ENCODE results near the gene SIVA1.

SIVA1 gene

DNA sequence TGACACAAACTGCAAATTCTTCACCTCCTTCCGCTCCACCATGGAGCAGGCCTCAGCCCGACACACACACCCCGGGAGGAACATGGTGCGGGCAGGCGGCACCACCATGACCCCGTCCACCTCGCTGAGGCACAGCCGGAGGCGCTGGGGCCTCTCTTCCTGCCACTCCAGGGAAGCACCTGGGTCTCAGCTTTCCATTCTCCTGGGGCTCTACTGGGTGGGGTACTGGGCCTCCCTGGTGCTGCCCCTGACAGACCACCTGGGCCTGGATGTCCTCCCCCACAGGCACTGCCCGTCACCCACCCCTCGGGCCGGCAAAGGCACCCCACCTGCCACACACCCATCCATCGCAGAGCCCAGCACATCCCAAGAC, 32.7 kb downstream of the SIVA1 start:
- no peak for DNase-seq

- DNase-seq: no peak
Measured at GRCh38 chr14:104786091-104786586, 33.2 kb downstream of the SIVA1 start.

DNA sequence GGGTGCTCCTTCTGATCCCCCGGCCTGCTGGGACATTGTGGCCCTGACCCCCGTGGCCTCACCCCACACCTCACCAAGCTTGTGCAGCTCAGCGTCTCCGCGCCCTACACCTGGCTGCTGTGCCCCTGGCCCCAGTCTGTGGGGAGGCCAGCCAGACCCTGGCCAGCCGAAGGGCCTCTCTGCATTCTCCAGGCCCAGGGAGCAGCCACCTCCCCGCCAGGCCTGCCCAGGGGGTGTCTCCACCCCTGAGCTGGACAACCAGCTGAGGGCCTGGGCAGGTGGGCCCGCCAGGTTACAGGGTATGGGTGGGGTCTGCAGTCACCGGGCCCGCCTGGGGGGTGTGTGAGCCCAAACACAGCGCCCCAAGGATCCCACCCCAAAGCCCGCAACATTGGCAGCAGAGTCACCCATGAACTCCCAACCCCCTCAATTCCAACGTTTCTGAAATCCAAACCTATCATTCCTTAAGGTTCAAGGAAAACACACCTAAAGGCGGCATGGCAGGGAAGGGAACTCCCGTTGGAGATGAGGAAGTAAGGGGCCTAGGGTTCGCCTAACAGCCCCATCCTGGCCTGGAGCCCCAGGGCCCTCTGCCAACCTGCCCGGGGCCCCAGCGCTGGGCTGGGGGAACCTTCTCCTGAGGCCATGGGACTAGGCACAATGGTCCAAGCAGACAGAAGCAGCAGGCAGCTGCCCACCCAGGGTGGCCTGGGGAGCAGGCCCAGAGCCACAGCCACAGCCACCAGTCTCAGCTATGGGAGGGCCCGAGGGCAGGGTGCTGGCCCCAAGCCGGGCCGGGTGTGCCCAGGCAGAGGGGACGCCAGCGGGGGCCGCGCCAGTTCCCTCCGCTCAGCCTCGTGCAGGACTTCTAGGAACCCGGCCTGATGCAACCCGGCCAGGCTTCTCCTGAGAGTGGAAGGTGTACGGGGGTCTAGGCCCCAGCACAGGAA, 34.1 kb downstream of the SIVA1 start:
- no peak for DNase-seq

DNA sequence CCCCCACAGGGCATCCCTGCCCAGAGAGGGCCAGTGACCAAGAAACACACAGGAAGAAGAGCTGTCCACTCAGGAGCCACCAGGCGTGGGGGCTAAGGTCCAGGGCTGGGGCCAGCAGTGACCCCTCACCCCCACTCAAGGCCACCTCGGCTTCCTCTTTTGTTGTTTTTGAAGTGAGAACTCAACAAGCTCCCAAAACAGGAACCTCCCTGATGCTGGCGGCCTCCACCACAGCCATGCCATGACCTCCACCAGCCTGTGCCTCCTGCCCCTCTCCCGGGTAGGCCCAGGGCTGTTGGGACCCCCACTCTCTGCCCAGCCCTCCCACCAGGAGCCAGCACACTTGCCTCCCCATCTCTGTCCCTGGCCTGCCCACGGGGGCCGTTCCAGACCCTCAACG, 34.8 kb downstream of the SIVA1 start:
- DNase-seq: no peak

DNA sequence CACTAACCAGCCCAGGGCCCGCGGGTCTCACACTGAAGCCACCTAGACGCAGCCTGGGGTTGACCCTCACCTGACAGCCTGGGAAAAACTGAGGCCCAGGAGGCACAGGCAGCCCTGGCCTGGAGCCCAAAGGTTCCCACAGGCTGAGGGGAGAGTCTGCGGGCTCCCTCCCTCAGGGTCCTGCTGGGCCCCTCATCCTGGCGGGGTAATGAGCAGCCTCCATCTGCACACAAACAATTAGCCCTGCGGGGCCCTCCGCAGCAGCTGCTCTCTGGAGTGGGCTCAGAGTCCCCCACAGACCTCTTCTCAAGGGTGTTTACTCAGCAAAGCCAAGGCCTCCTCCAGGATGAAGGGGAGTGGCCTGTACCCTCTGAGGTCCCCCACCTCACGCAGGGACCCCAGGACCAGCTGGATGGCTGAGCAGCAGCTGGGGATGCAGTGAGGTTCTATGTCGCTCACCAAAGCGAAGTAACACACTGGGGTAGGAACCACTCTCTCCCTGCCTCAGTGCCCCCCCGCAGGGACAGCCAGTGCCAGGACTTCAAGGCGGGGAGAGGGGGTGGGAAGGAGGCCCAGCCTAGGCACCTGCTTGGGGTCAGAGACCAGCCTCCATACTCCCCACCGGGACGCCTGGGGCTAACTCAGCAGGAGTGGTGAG, 35.3 kb downstream of the SIVA1 start:
- DNase-seq: no peak

DNA sequence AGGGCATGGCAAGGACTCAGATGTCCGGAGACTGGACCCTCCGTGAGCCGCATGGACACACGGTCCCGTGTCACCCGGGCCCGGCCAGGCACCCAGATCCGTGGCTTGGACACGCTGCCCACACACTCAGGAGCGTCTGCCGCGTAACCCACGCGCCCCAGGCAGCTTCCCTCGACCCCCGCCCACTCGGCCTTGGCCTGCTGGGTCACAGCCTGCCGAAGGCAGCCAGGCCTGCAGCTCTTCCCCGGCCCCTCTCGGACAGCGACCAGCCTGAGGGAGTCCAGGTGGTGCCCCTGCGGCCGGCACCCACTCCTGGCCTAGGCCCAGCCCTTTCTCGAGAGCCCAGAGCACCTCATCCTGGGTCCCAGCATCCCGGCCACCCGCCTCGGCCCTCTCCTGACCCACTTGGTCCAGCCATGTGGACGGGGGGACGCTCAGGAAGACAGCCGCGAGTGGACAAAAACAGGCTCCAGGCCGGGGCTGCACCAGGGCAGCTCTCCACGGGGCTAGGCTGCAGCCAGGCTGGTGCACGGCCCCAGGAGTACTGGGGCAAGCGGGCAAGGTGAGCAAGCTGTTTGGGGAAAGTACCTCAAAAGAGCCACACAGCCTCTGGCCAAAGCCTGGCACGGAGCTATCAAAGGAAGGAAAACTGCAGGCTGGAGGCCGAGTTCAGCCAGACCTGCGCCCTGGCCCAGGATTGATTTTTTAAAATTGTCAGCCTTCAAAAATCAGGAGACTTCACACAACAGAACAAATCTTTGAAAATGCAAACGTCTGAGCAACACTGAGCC, 36.1 kb downstream of the SIVA1 start:
- DNase-seq: no peak

DNA sequence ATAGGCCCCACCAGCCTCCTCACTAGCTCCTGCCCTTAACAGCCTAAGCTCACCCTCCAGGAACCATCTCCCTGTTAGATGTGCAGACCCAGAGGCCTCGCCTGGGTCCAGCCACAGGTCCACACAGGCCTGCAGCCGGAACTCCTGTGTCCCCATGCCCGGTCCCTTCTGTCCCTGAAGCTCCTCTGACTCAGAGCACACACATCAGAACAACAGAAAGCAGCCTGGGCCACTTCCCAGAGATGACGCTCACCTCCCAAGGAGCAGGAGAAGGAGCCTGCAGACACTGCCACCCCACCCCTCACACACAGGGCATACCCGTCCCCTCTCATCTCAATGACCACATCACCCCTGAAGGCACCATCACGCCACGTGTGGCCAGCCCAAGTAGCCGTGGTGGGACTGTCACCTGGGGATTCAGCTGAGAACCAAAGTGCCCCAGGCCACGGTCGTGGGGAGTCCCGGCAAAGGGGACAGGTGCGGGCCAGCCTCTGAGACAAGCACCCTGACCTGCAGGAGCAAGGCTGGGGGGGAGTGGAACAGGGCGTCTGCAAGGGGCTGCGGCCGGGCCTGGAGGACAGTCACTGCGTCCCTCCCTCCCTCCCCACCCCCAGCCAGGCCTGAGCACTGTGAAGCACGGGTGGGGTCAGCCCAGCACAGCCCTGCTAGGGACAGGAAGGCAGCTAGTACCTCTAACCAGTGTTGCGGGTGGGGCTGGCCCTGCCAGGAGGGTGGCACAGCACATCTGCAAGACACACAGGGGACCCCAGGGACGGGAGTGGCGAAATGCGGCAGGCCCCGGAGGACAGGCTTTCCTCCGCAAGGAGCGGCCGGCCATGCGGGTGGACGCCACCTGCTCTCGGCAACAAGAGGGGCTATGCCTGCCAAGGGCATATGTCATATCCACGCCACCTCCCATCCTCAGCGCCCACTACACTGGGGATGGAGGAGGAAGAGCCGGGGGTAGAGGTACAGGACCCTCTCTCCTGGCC, 37.1 kb downstream of the SIVA1 start:
- DNase-seq: no peak

DNA sequence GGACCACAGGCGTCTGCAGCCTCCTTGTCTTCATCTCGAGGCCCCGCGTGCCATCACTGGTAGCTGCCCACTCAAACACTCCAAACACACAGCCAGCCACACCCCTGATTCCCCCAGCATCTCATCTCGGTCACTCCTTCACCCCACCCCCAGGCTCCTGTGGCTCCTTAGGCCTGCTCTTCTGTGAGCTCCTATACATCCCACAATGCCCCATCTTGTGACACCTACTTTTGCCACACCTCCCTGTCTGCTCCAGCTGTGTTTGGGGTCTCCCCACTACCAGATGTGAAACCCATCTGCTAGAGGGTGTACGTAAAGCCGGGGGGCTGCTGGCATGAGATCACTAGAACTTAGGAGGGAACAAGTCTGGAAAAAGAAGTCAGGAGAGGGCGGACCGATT, 38.5 kb downstream of the SIVA1 start:
- no peak for DNase-seq

DNA sequence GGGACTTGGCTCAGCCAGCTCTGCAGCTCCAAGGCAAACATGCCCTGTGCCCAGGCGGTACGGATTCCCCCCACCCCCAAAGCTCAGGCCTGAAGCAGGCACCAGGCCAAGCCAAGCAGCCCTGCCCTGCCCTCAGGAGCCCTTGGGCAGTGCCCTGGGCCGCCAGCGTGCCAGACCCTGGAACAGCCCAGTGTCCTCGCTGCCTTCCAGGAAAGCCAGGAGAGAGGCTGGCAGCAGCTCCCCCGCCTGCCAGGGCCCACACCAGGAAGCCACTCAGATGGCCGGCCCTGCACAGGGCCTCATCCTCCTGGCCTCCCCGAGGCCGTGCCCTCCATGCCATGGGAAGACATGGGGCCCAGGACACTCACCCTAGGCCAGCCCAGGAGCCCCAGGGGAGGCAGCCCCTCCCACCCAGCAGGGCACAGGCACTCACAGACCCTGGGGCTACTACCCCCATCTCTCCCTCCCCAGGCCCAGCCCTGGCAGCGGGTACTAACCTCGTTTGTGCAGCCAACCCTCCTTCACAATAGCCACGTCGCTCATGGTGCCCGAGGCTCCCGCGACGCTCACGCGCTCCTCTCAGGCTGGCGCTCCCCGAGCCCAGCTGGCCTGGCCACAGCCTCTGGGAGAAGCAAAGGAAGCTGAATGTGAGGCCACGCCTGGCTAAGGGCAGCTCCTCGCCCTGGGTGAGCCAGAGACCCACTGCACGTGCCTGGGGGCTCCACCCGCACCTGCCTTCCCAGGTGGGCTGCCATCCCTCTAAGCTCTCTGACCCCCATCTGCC, 39.3 kb downstream of the SIVA1 start:
- no peak for DNase-seq

GRCh38 chr14:104792945-104793702, 40.2 kb downstream of the SIVA1 start:
- no peak for DNase-seq

GRCh38 chr14:104793703-104793959, 40.7 kb downstream of the SIVA1 start:
- DNase-seq: no peak

DNA sequence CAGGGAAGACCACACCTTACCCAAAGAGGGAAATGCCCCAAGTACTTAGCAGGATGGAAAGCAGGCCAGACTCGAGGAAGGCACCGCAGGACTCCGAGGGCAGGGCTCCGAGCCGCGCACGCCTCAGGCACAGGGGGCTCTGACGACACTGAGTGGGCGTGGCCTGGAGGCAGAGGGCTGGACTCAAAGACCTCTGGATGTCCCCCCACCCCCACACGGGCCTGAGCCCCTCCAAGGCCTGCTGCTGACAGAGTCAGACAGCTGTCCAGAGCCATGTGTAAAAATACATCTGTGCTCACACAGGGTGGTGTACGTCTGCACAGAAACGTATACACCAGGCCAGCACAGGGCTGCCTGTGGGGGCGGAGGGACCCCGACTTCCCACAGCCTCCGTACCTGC, 41.2 kb downstream of the SIVA1 start:
- peak; percentile 68 for DNase-seq

GRCh38 chr14:104794631-104794992, 41.7 kb downstream of the SIVA1 start:
- DNase-seq: no peak

- peak; percentile 28 for DNase-seq
Measured at GRCh38 chr14:104794993-104795780, 42.2 kb downstream of the SIVA1 start, which contains the start of gene AKT1. Gene AKT1 (minus strand): TSS chr14:104795748. CDS start chr14:104792643, 3,105 bp downstream.

DNA sequence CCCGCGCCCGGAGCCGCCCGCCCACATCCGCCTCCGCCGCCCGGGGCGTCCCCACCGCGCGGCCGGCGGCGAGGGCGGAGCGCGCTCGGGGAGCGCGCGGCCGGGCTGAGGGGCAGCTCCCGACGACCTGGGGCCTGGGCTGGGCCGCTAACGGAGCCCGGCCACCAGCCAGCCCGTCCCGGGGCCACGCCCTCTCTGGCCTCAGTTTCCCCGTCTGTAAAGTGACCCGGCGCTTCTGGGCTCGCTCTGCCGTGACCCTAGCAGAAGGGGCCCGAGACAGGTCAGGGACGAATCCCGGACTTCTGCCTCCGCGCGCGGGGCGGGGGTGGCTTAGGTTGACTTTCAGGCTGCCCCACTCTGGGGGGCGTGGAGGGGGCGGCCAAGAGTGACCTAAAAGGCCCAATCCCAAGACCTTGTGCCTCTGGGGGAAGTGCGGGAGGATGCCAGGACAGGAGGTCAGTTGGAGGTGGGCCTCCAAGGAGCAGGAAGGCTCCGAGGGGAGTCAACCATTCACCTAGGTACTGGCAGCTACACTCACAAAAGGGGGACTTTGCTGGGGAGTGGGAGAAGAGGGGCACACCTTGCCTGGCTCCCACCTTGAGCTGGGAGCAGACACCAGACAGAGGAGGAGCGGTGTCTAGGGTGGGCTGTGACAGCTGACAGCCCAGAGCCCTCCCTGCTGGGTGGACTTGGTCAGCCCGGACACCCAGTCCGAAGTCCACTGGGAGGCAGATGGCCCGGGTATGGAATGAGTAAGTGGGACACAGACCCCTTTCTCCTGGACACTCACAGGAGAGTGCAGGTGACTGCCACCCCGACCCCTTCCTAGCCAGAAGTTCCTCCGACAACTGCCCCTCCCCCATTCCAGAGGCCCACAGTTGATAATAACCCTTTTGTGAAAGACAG, 43.1 kb downstream of the SIVA1 start:
- peak; percentile 69 for DNase-seq

- no peak for DNase-seq
Measured at GRCh38 chr14:104796687-104797081, 43.7 kb downstream of the SIVA1 start.

DNA sequence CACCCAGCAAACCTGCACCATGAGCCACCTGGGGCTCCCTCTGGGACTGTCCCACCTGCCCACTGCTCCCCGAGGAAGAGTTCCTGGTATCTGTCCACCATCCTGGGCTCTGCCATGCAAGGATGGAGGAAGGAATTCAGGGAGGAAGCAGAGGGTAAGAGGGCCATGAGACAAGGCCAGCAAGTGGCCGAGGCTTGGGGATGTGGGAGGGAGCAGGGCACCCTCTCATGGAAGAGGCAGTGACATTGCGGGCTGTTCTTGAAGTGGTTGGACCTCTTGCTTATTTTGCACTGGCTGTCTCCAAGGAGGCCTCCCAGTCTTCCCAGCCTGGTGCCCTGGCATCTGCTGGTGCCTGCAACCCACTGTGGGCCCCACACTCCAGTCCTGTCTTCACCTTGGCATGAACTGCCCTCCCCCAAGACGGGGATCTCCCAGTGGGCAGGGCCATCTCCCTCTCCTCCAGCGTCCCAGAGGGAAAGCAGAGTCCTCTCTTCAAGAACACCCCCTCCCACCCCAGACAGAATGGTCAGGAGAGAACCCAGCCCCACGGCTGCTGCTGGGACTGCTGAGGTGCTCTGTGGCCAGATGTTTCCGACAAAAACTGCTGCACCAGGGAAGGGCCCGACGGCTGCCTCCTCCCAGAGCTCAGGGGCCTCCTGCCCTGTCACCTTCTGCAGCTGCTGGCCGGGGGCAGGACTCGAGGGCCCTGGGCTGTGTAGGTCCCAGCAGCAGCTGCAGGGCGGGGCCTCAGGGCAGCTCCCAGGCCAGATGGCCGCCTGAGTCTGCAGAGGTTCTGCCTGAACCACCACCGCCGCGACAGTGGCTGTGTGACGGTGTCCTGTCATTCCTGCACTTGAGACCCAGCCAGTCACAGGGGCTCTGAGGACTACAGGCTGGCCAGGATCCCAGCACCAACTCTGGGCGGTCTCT, 44.4 kb downstream of the SIVA1 start:
- DNase-seq: no peak
